Loucy (cell line): ENCODE results near the gene PIP4K2C.

Experiments used
- EZH2phosphoT487 ChIP-seq: fragments of 200-600 bp; IDR thresholded peaks from 2 replicates; pipeline ENCODE4 v1.6.1; 2018; ENCODE audit warnings: antibody characterized with exemption, mild to moderate bottlenecking, moderate library complexity, borderline replicate concordance
- TF ChIP-seq, protein P1 (sequence below): fragments of 200-600 bp; sonication (generic); conservative IDR thresholded peaks from 2 replicates; pipeline ENCODE4 v1.5.1; 2014; ENCODE audit warnings: mild to moderate bottlenecking, antibody characterized with exemption, low read length

DNA sequence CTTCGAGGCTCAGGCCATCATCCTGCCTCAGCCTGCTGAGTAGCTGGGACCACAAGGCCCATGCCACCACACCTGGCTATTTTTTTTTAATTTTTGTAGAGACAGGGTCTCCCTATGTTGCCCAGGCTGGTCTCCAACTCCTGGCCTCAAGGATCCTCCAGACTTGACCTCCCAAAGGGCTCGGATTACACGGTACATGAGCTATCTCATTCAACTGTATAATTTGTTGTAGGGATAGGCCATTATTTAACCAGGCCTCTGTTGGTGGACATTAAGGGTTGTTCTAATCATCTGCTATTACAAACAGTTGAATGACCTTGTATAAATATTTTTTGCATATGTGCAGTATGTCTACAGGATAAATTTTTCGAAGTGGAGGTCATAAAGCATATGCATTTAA lies 32.1 kb upstream of the PIP4K2C start:
- TF ChIP-seq, protein P1, sequence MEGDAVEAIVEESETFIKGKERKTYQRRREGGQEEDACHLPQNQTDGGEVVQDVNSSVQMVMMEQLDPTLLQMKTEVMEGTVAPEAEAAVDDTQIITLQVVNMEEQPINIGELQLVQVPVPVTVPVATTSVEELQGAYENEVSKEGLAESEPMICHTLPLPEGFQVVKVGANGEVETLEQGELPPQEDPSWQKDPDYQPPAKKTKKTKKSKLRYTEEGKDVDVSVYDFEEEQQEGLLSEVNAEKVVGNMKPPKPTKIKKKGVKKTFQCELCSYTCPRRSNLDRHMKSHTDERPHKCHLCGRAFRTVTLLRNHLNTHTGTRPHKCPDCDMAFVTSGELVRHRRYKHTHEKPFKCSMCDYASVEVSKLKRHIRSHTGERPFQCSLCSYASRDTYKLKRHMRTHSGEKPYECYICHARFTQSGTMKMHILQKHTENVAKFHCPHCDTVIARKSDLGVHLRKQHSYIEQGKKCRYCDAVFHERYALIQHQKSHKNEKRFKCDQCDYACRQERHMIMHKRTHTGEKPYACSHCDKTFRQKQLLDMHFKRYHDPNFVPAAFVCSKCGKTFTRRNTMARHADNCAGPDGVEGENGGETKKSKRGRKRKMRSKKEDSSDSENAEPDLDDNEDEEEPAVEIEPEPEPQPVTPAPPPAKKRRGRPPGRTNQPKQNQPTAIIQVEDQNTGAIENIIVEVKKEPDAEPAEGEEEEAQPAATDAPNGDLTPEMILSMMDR = no peak
- no peak for TF ChIP-seq EZH2phosphoT487
